Rectal smooth muscle tissue (tissue), 1 donor: ENCODE results near the gene CYTIP.
"Not testable (repeated sequence)": the region's sequence is repeated elsewhere in the genome, so short reads cannot be mapped to it uniquely, and the experiment has no call there.

Experiments used
- H3K27ac ChIP-seq: one replicate; pipeline ENCODE4 v1.7.0; 2013; ENCODE audit warnings: low read depth, low read length, inconsistent platforms
- H3K27me3 ChIP-seq: one replicate; pipeline ENCODE4 v1.7.0; 2013; ENCODE audit warnings: low read length; ENCODE audit not compliant: control insufficient read depth, insufficient read depth
- H3K36me3 ChIP-seq: one replicate; pipeline ENCODE4 v1.7.0; 2013; ENCODE audit warnings: low read length; ENCODE audit not compliant: control insufficient read depth, insufficient read depth
- H3K4me1 ChIP-seq: one replicate; pipeline ENCODE4 v1.7.0; 2013; ENCODE audit warnings: low read length; ENCODE audit not compliant: control insufficient read depth, insufficient read depth
- H3K4me3 ChIP-seq: one replicate; pipeline ENCODE4 v1.7.0; 2013; ENCODE audit warnings: low read length
- H3K9ac ChIP-seq: one replicate; pipeline ENCODE4 v1.7.0; 2013; ENCODE audit warnings: low read length

Gene CYTIP

GRCh38 chr2:157376041-157376440 is 67.8 kb downstream of the CYTIP start:
- H3K4me1 ChIP-seq = no peaks in the 10 kb centered on the region
- no peak overlapping the region for H3K27ac ChIP-seq
- no peak overlapping the region for H3K9ac ChIP-seq
- H3K36me3 ChIP-seq = no peaks in the 10 kb centered on the region
- no peak overlapping the region for H3K4me3 ChIP-seq
- no peaks in the 10 kb centered on the region for H3K27me3 ChIP-seq

GRCh38 chr2:157375384-157375783 is 68.5 kb downstream of the CYTIP start:
- H3K4me3 ChIP-seq = no peak overlapping the region
- no peaks in the 10 kb centered on the region for H3K36me3 ChIP-seq
- H3K27ac ChIP-seq = no peak overlapping the region
- no peaks in the 10 kb centered on the region for H3K27me3 ChIP-seq
- no peaks in the 10 kb centered on the region for H3K4me1 ChIP-seq
- no peak overlapping the region for H3K9ac ChIP-seq

GRCh38 chr2:157368508-157368907 is 75.4 kb downstream of the CYTIP start:
- H3K27me3 ChIP-seq, H3K9ac ChIP-seq, H3K27ac ChIP-seq, H3K4me3 ChIP-seq, H3K36me3 ChIP-seq, H3K4me1 ChIP-seq: not testable (repeated sequence)

- Histone ChIP-seq H3K4me3 (no peak overlapping the region), H3K27ac (no peak overlapping the region), H3K9ac (no peak overlapping the region), H3K27me3 (no peaks in the 10 kb centered on the region), H3K4me1 (no peaks in the 10 kb centered on the region), H3K36me3 (no peaks in the 10 kb centered on the region)
Observed at GRCh38 chr2:157367704-157368103, 76.2 kb downstream of the CYTIP start.
